SK-N-SH (cell line): Measurements from ENCODE around the gene CASKIN1. TPM values are rescaled to one million over a fixed set of nuclear protein-coding genes. Genes with fewer than 3 reads are reported as not detected.

Experiments
- CTCF ChIA-PET: fragments of 300-600, 350-600 bp; formaldehyde crosslinking; extraction: SDS; loops from one replicate; lab custom pipeline; 2021; lab: Yijun Ruan, JAX
- POLR2A ChIA-PET: fragments of 350-600 bp; sonication (Branson Sonifier 250); formaldehyde crosslinking; extraction: SDS; loops from one replicate; lab custom pipeline; 2020; ENCODE audit warnings: antibody characterized with exemption, inconsistent platforms; lab: Yijun Ruan, JAX
- DNase-seq: peaks from one replicate; pipeline ENCODE4 v3.0.0; 2012
- H2AFZ ChIP-seq: fragments of 200-600 bp; sonication (generic); 2 replicates; pipeline ENCODE4 v1.8.1; 2016; ENCODE audit warnings: antibody characterized with exemption, mild to moderate bottlenecking, low read depth
- H3F3A ChIP-seq: fragments of 200-600 bp; sonication (generic); replicated peaks from 2 replicates; pipeline ENCODE3; 2016; ENCODE audit warnings: antibody characterized with exemption, mild to moderate bottlenecking; ENCODE audit not compliant: insufficient read depth
- H3K27ac ChIP-seq, 2 experiments: fragments of 200-500 bp in 1 of 2; fragments of 200-600 bp in 1 of 2; sonication (Bioruptor generic) in 1 of 2; sonication (generic), shearing (Covaris generic) in 1 of 2; 2 replicates each; pipeline versions ENCODE4 v1.5.1 to v1.6.1; 2014 to 2016; ENCODE audit warnings: low read depth in 2 of 2, inconsistent platforms in 1 of 2, low read length in 1 of 2, mild to moderate bottlenecking in 1 of 2, mixed read lengths in 1 of 2
- H3K27me3 ChIP-seq: fragments of 200-600 bp; sonication (generic), shearing (Covaris generic); 2 replicates; pipeline ENCODE4 v1.6.1; 2016; ENCODE audit warnings: mixed run types; ENCODE audit not compliant: insufficient read depth
- H3K36me3 ChIP-seq, 2 experiments: fragments of 200-500 bp in 1 of 2; fragments of 200-600 bp in 1 of 2; sonication (Bioruptor generic) in 1 of 2; sonication (generic) in 1 of 2; replicated peaks in 1 of 2; 2 replicates each; pipeline versions ENCODE3 to v1.5.1; 2014 to 2016; ENCODE audit warnings: low read length in 1 of 2, mild to moderate bottlenecking in 1 of 2; ENCODE audit not compliant: insufficient read depth in 2 of 2, control insufficient read depth in 1 of 2
- H3K4me1 ChIP-seq, 2 experiments: fragments of 200-500 bp in 1 of 2; fragments of 200-600 bp in 1 of 2; sonication (Bioruptor generic) in 1 of 2; sonication (generic), shearing (Covaris generic) in 1 of 2; 2 replicates each; pipeline versions ENCODE4 v1.5.1 to v1.6.1; 2014 to 2016; ENCODE audit warnings: low read depth in 1 of 2, low read length in 1 of 2, mixed run types in 1 of 2; ENCODE audit not compliant: insufficient read depth in 2 of 2, control insufficient read depth in 1 of 2
- H3K4me2 ChIP-seq: fragments of 200-600 bp; sonication (generic), shearing (Covaris generic); 2 replicates; pipeline ENCODE4 v1.6.1; 2017; ENCODE audit warnings: mixed run types
- H3K4me3 ChIP-seq, 2 experiments: fragments of 200-500 bp in 1 of 2; fragments of 200-600 bp in 1 of 2; sonication (Bioruptor generic) in 1 of 2; sonication (generic), shearing (Covaris generic) in 1 of 2; 2 replicates each; pipeline versions ENCODE4 v1.5.1 to v1.8.1; 2014 to 2016; ENCODE audit warnings: low read depth in 2 of 2, inconsistent platforms in 1 of 2, low read length in 1 of 2, mild to moderate bottlenecking in 1 of 2, mixed read lengths in 1 of 2, moderate library complexity in 1 of 2
- H3K79me2 ChIP-seq: fragments of 200-600 bp; sonication (generic); 2 replicates; pipeline ENCODE4 v1.8.1; 2017; ENCODE audit warnings: mild to moderate bottlenecking; ENCODE audit not compliant: insufficient read depth
- H3K9ac ChIP-seq: fragments of 200-600 bp; sonication (generic); 2 replicates; pipeline ENCODE4 v1.6.1; 2017; ENCODE audit warnings: mixed run types
- H3K9me2 ChIP-seq: fragments of 200-600 bp; sonication (generic); 2 replicates; pipeline ENCODE4 v1.6.1; 2017; ENCODE audit warnings: mixed run types
- H3K9me3 ChIP-seq: fragments of 200-600 bp; sonication (generic); 2 replicates; pipeline ENCODE4 v1.6.1; 2017; ENCODE audit warnings: mixed run types, mild to moderate bottlenecking, moderate library complexity
- H4K20me1 ChIP-seq: fragments of 200-600 bp; sonication (generic); 2 replicates; pipeline ENCODE4 v1.6.1; 2017; ENCODE audit warnings: mild to moderate bottlenecking, mixed run types; ENCODE audit not compliant: insufficient read depth
- FOXJ3 ChIP-seq: sonication (generic); formaldehyde crosslinking; IDR thresholded peaks from 2 replicates; pipeline ENCODE4 v1.5.1; 2020; ENCODE audit warnings: mild to moderate bottlenecking, missing genetic modification reagents
- GABPA ChIP-seq: IDR thresholded peaks from 2 replicates; pipeline ENCODE4 v1.4.0; 2012; ENCODE audit warnings: low read depth, mild to moderate bottlenecking
- IRF3 ChIP-seq: fragments of 150-350 bp; IDR thresholded peaks from 2 replicates; pipeline ENCODE4 v1.6.1; 2016; ENCODE audit warnings: mild to moderate bottlenecking, low read depth, low read length
- MAX ChIP-seq: IDR thresholded peaks from 2 replicates; pipeline ENCODE4 v1.4.0; 2012; ENCODE audit warnings: low read depth
- MXI1 ChIP-seq: IDR thresholded peaks from 2 replicates; pipeline ENCODE4 v1.6.1; 2012; ENCODE audit warnings: mild to moderate bottlenecking, low read depth, low read length, improper control_type of control experiment
- PBX3 ChIP-seq: IDR thresholded peaks from 2 replicates; pipeline ENCODE4; 2012
- RAD21 ChIP-seq: IDR thresholded peaks from 2 replicates; pipeline ENCODE4 v1.6.1; 2012; ENCODE audit warnings: mild to moderate bottlenecking, low read length
- RCOR1 ChIP-seq: fragments of 150-350 bp; IDR thresholded peaks from 2 replicates; pipeline ENCODE4 v1.6.1; 2017; ENCODE audit warnings: antibody characterized with exemption, low read length
- REST ChIP-seq: IDR thresholded peaks from 2 replicates; pipeline ENCODE4 v1.6.1; 2012; ENCODE audit warnings: mild to moderate bottlenecking, low read depth, low read length, moderate library complexity
- RXRA ChIP-seq: IDR thresholded peaks from 2 replicates; pipeline ENCODE4 v1.4.0; 2012; ENCODE audit warnings: low read depth, mild to moderate bottlenecking, borderline replicate concordance
- SIN3A ChIP-seq: IDR thresholded peaks from 2 replicates; pipeline ENCODE4 v1.6.1; 2012; ENCODE audit warnings: low read depth, mild to moderate bottlenecking, low read length, moderate library complexity, borderline replicate concordance
- TAF1 ChIP-seq: IDR thresholded peaks from 2 replicates; pipeline ENCODE4 v1.6.1; 2012; ENCODE audit warnings: low read depth, mild to moderate bottlenecking, low read length, moderate library complexity, borderline replicate concordance
- YY1 ChIP-seq: IDR thresholded peaks from 2 replicates; pipeline ENCODE4 v1.4.0; 2012; ENCODE audit warnings: low read depth, mild to moderate bottlenecking
- WGBS: methylation state at CpG from one replicate; pipeline ENCODE4 v1.1.6; 2017; ENCODE audit warnings: low lambda C conversion rate; 5-methylcytosine and 5-hydroxymethylcytosine counted together
- polyA plus RNA-seq, 3 experiments: library from polyadenylated mRNA; depleted of rRNA; stranded (reverse); fragments of >200 nt; gene quantifications; 2 replicates each; pipeline ENCODE4 v1.2.3, GENCODE V29; 2012

CASKIN1 gene
- polyA plus RNA-seq, 1 of the 3 experiments (the other 2 are of a cell fraction), result 1.7 TPM

GRCh38 chr16:2149630-2150417 is 46.6 kb downstream of the CASKIN1 start (continued):
- no peak for TF ChIP-seq REST
- TF ChIP-seq RCOR1, result no peak
- no peak for TF ChIP-seq YY1
- TF ChIP-seq TAF1, result no peak

- 15% methylated on average over 5 of the region's 62 CpGs for WGBS
- Histone ChIP-seq H3K9me3 (no peaks in the 10 kb centered on the region), H3K27ac (peak overlapping the region; percentile 29 to 77; a peak in 3 of 4 replicates), H3K9me2 (no peaks in the 10 kb centered on the region), H3K36me3 (peaks cover 17 to 26% of the 10 kb centered on the region in 2 experiments), H2AFZ (no peak overlapping the region), H3K79me2 (peaks cover 47% of the 10 kb centered on the region), H3K4me2 (peak overlapping the region; percentile 96), H3F3A (peaks cover 43% of the 10 kb centered on the region), H3K27me3 (no peaks in the 10 kb centered on the region), H3K9ac (peak overlapping the region; percentile 18; the same call in 1 of the 2 replicates), H3K4me3 (peak overlapping the region; percentile 50 to 60), H4K20me1 (peaks cover 72% of the 10 kb centered on the region), H3K4me1 (peaks cover 41 to 70% of the 10 kb centered on the region in 2 experiments; a peak in 3 of 4 replicates)
- peak; percentile 61 for DNase-seq
- ChIA-PET CTCF (interaction anchor here (1.3 to 6.9 kb wide), 4 partner anchors 9 to 126 kb away, joined by 3 to 55 read pairs (median 30); no protein-coding TSS in a partner anchor), POLR2A (interaction anchor here (0.7 to 1.4 kb wide), 2 partner anchors 24 to 133 kb away, joined by 4 to 5 read pairs; no protein-coding TSS in a partner anchor)
- TF ChIP-seq GABPA, result no peak
- TF ChIP-seq PBX3, result peak; percentile 18
- TF ChIP-seq RXRA, result no peak
- TF ChIP-seq IRF3, result no peak
- 0 out of 2 replicates have a peak, but pooled peaks have one; percentile 21 for TF ChIP-seq MAX
- TF ChIP-seq SIN3A, result no peak
- TF ChIP-seq FOXJ3 (CRISPR knock-in tag), result no peak
- TF ChIP-seq MXI1, result peak; percentile 2; the same call in 1 of the 2 replicates
- TF ChIP-seq RAD21, result no peak
Measured at GRCh38 chr16:2148714-2149629, 47.4 kb downstream of the CASKIN1 start.
